KOPT-K1 (cell line): ENCODE measurements around the gene GGT5.
"Not testable (repeated sequence)": the region's sequence is repeated elsewhere in the genome, so short reads cannot be mapped to it uniquely, and the experiment has no call there.

ENCODE experiments used
- H3K27ac ChIP-seq: fragments of 200-600 bp; sonication (generic); 2 replicates; pipeline ENCODE4 v1.5.1; 2016; ENCODE audit warnings: antibody characterized with exemption, mild to moderate bottlenecking, low read depth, low read length; ENCODE audit not compliant: poor library complexity, severe bottlenecking
- H3K36me3 ChIP-seq: fragments of 200-600 bp; sonication (generic); 2 replicates; pipeline ENCODE4 v1.5.1; 2017; ENCODE audit warnings: antibody characterized with exemption, mild to moderate bottlenecking, low read length, moderate library complexity; ENCODE audit not compliant: insufficient read depth
- H3K9me3 ChIP-seq: fragments of 200-600 bp; sonication (generic); 2 replicates; pipeline ENCODE4 v1.5.1; 2017; ENCODE audit warnings: antibody characterized with exemption, low read length, mild to moderate bottlenecking; ENCODE audit not compliant: insufficient read depth, poor library complexity, severe bottlenecking

The GGT5 gene

DNA sequence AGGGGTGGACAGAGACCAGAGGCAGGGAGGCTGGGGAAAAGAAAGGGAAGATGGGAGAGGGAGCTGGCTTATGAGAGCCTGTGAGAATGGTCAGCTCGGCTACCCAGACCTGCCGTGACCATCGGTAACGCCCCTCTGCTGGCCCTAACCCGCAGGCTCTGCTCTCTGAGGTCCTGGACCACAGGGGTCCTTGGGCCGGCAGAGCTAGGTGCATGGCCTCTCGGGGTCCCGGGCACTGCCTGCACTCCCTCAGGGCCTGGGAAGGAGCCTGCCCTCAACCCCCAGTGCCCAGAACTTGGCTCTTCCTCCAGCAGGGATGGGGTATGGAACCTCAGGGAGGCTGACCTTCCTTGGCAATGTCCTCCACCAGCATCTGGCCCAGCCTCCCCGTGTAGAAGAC is 13.2 kb downstream of the GGT5 start:
- Histone ChIP-seq H3K36me3 (no peaks in the 10 kb centered on the region), H3K9me3 (no peaks in the 10 kb centered on the region), H3K27ac (no peak overlapping the region)

DNA sequence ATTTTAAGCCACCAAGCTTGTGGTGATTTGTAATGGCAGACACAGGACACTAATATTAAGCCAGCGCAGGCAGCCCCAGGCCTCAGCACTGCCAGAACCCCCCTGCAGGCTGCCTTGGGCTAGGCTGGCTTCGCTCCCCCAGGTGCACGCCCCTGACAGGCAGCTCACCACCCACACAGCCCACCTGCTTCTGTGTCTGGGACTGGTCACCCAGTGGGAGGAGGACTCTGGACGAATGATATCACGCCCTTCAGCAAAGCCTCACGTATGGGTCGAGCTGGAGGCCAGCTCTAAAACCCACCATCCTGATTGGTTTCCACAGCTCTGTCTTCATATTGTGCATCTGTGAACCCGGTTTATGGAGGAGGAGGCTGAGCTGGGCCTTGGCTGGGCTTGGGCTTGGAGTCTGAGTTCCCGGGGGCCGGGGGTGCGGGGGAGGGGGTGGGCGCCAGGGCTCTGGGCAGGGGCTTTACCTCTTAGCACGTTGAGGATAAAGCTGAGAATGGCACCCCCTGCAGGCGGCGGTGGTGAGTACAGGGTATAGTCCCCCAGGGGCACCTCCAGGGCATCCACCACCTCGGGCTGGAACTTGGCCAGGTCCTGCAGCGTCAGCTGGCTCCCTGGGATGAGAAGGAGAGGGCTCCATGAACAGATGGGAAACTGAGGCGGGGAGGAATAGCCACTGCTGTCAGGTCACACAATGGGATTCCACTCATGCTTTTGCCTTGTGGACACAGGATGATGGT is 13.8 kb downstream of the GGT5 start:
- no peaks in the 10 kb centered on the region for H3K36me3 ChIP-seq
- no peak overlapping the region for H3K27ac ChIP-seq
- H3K9me3 ChIP-seq: no peaks in the 10 kb centered on the region

- no peaks in the 10 kb centered on the region for H3K36me3 ChIP-seq
- peaks cover 5% of the 10 kb centered on the region for H3K9me3 ChIP-seq
- H3K27ac ChIP-seq: no peak overlapping the region
Measured at GRCh38 chr22:24225951-24226350, 18.9 kb downstream of the GGT5 start.

- H3K9me3 ChIP-seq: peaks cover 5% of the 10 kb centered on the region
- H3K27ac ChIP-seq: no peak overlapping the region
- no peaks in the 10 kb centered on the region for H3K36me3 ChIP-seq
Measured at GRCh38 chr22:24225044-24225601, 19.8 kb downstream of the GGT5 start.

- H3K36me3 ChIP-seq: no peaks in the 10 kb centered on the region
- H3K9me3 ChIP-seq: peaks cover 5% of the 10 kb centered on the region
- H3K27ac ChIP-seq: no peak overlapping the region
Measured at GRCh38 chr22:24224468-24224867, 20.4 kb downstream of the GGT5 start.

GRCh38 chr22:24219750-24220149 is 25.1 kb downstream of the GGT5 start:
- Histone ChIP-seq H3K27ac (no peak overlapping the region), H3K9me3 (peaks cover 3% of the 10 kb centered on the region), H3K36me3 (no peaks in the 10 kb centered on the region)

DNA sequence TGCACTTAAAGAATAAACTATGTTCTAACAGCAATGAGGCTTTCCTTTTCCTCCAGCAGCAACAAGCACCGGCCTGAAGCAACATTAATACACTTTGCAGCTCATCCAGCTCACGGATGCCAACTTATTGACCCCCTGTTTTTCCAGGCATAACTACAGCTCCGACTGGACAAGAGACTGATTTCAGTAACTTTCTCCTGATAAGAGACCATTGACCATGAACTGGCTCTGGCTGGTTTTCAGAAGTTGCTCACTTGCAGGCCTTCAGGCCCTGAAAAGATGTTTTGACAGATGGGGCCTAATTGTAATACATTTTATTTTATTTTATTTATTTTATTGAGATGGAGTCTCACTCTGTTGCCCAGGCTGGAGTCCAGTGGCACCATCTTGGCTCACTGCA is 27.5 kb downstream of the GGT5 start:
- Histone ChIP-seq H3K9me3 (no peaks in the 10 kb centered on the region), H3K36me3 (no peaks in the 10 kb centered on the region), H3K27ac (no peak overlapping the region)

DNA sequence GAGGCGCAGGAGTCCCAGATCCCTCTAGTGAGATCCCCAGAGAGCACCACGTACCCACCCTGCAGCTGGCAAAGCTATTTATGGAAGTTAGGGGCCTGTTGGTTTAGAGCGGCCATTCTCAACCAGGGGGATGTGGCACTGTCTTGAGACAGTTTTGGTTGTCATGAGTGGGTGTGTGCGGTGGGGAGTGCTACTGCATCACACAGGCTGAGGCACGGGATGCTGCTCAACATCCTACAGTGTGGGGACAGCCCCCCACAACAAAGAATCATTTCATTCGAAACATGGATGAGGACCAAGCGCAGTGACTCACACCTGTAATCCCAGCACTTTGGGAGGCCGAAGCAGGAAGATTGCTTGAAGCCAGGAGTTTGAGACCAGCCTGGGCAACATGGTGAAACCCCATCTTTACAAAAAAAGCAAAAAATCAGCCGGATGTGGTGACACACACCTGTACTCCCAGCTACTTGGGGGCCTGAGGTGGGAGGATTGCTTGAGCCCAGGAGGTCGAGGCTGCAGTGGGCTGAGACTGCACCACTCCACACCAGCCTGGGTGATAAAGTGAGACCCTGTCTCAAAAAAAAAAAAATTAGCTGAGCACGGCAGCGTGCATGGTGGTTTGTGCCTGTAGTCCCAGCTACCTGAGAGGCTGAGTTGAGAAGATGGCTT is 28.2 kb downstream of the GGT5 start:
- Histone ChIP-seq H3K27ac (no peak overlapping the region), H3K36me3 (no peaks in the 10 kb centered on the region), H3K9me3 (no peaks in the 10 kb centered on the region)

- Histone ChIP-seq H3K36me3 (no peaks in the 10 kb centered on the region), H3K9me3 (no peaks in the 10 kb centered on the region), H3K27ac (no peak overlapping the region)
Measured at GRCh38 chr22:24214467-24215285, 30.2 kb downstream of the GGT5 start.

DNA sequence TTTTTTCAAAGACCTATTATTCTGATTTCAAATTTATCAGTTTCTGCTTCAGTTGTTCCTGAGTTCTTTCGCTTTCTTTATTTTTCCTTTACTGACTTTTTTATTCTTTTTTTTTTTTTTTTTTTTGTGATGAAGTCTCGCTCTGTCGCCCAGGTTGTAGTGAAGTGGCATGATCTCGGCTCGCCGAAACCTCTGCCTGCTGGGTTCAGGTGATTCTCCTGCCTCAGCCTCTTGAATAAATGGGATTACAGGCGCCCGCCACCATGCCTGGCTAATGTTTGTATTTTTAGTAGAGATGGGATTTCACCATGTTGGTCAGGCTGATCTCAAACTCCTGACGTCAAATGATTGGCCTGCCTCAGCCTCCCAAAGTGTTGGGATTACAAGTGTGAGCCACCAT is 31.8 kb downstream of the GGT5 start:
- not testable (repeated sequence) for H3K27ac ChIP-seq, H3K36me3 ChIP-seq, H3K9me3 ChIP-seq

- not testable (repeated sequence) for H3K27ac ChIP-seq, H3K9me3 ChIP-seq, H3K36me3 ChIP-seq
Measured at GRCh38 chr22:24211716-24212115, 33.2 kb downstream of the GGT5 start.

DNA sequence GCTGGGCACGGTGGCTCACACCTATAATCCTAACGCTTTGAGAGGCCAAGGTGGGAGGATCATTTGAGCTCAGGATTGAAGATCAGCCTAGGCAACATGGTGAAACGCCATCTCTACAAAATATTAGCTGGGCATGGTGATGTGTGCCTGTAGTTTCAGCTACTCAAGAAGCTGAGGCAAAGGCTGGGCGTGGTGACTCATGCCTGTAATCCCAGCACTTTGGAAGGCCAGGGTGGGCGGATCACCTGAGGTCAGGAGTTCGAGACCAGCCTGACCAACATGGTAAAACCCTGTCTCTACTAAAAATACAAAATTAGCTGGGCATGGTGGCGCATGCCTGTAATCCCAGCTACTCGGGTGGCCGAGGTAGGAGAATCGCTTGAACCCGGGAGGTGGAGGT is 34.5 kb downstream of the GGT5 start:
- H3K27ac ChIP-seq, H3K36me3 ChIP-seq, H3K9me3 ChIP-seq: not testable (repeated sequence)

GRCh38 chr22:24209687-24210086 is 35.2 kb downstream of the GGT5 start:
- H3K27ac ChIP-seq: no peak overlapping the region
- H3K9me3 ChIP-seq: no peaks in the 10 kb centered on the region

DNA sequence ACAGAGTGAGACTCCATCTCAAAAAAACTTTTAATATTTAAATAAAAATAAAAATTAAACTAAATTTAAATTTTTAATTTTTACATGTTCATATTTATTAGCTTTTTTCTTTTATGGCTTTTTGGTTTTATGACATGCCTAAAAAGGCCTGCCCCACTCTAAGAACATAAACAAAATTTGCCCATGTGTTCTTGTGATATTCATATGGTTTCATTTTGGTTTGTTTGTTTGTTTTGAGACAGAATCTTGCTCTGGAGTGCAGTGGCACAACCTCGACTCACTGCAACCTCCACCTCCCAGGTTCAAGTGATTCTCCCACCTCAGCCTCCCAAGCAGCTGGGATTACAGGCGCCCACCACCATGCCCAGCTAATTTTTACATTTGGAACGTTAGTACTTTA is 35.9 kb downstream of the GGT5 start:
- no peak overlapping the region for H3K27ac ChIP-seq
- H3K36me3 ChIP-seq: no peaks in the 10 kb centered on the region

More at GRCh38 chr22:24209687-24210086, 35.2 kb downstream of the GGT5 start:
- no peaks in the 10 kb centered on the region for H3K36me3 ChIP-seq

More for the DNA sequence above, 35.9 kb downstream of the GGT5 start:
- no peaks in the 10 kb centered on the region for H3K9me3 ChIP-seq
